Chondrocyte (in vitro differentiated cells): ENCODE results near the gene PSMB11. TPM values are rescaled to one million over a fixed set of nuclear protein-coding genes. Genes with fewer than 3 reads are reported as not detected.

Experiments
- DNase-seq: peaks from one replicate; pipeline ENCODE4 v3.0.0; 2021; ENCODE audit warnings: mixed read lengths, low spot score
- H3K27ac Mint-ChIP-seq: one replicate; pipeline ENCODE4 v1.8.0; 2021; ENCODE audit warnings: mild to moderate bottlenecking, moderate library complexity, mixed read lengths; ENCODE audit not compliant: unreplicated experiment
- H3K27me3 Mint-ChIP-seq: 2 replicates; pipeline ENCODE4 v1.8.0; 2021; ENCODE audit warnings: low read depth, mixed read lengths
- H3K36me3 Mint-ChIP-seq: 2 replicates; pipeline ENCODE4 v1.8.0; 2021; ENCODE audit warnings: low read depth, mixed read lengths
- H3K4me1 Mint-ChIP-seq: 2 replicates; pipeline ENCODE4 v1.8.0; 2021; ENCODE audit warnings: low read depth, mild to moderate bottlenecking, mixed read lengths
- H3K4me3 Mint-ChIP-seq: one replicate; pipeline ENCODE4 v1.8.0; 2021; ENCODE audit warnings: mild to moderate bottlenecking, moderate library complexity, mixed read lengths; ENCODE audit not compliant: unreplicated experiment
- H3K9me3 Mint-ChIP-seq: 2 replicates; pipeline ENCODE4 v1.8.0; 2021; ENCODE audit warnings: low read depth, mixed read lengths
- CTCF ChIP-seq: fragments of 200-600 bp; sonication (generic); IDR thresholded peaks from 2 replicates; pipeline ENCODE4 v1.5.0; 2021; ENCODE audit warnings: antibody characterized with exemption, mild to moderate bottlenecking, moderate library complexity
- total RNA-seq: library from RNA; stranded (reverse); gene quantifications from 3 replicates; pipeline ENCODE4 v1.2.1, GENCODE V29; 2021

PSMB11 gene
- total RNA-seq, 1 donor from 2014 or later: not detected

- Mint-ChIP-seq H3K4me3 (no peak overlapping the region), H3K27ac (no peak overlapping the region), H3K36me3 (peaks cover 24% of the 10 kb centered on the region), H3K27me3 (no peaks in the 10 kb centered on the region), H3K9me3 (no peaks in the 10 kb centered on the region), H3K4me1 (peaks cover 19% of the 10 kb centered on the region)
- no peak for DNase-seq
- no peak for TF ChIP-seq CTCF
Measured at GRCh38 chr14:23023795-23024152, 18.2 kb upstream of the PSMB11 start.

- DNase-seq: no peak
- Mint-ChIP-seq H3K4me3 (no peak overlapping the region), H3K9me3 (no peaks in the 10 kb centered on the region), H3K4me1 (peaks cover 25% of the 10 kb centered on the region), H3K27ac (no peak overlapping the region), H3K36me3 (peaks cover 28% of the 10 kb centered on the region), H3K27me3 (no peaks in the 10 kb centered on the region)
- TF ChIP-seq CTCF: no peak
Measured at GRCh38 chr14:23024612-23025075, 17.4 kb upstream of the PSMB11 start.

DNA sequence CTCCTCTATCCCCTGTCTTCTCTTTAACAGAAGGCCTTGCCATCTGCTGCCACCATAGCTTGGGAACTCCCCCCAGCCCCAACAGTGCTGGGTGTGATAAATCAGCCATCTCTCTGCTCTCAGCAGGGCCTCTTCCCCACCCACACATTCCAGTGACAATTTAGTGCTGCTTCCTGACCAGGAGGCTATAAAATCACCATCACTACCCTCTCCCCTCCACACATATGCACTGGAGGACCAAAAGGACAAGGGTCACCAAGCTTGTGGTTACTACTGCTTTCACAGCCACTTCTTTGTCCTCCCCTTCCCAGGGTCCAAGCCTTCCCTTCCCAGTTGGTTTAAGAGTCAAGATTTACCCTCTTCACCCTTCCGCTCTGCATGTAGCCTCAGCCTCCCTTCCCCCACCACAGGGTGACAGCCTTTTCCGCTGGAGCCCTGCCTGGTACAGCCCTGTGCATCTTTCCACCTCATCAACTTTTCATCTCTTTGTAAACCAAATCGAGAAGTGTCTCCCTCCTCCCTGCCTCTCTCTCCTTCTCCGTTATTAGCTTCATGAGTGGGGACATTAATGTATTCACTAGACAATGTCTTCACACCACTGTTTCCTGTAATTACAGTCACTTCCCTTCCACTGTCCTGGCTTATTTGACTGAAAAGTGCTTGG, 16.7 kb upstream of the PSMB11 start:
- TF ChIP-seq CTCF: no peak
- DNase-seq: no peak
- H3K9me3 Mint-ChIP-seq: no peaks in the 10 kb centered on the region
- peak overlapping the region; percentile 7 for H3K27ac Mint-ChIP-seq
- peaks cover 28% of the 10 kb centered on the region for H3K36me3 Mint-ChIP-seq
- peaks cover 25% of the 10 kb centered on the region for H3K4me1 Mint-ChIP-seq
- H3K27me3 Mint-ChIP-seq: no peaks in the 10 kb centered on the region
- H3K4me3 Mint-ChIP-seq: no peak overlapping the region

DNA sequence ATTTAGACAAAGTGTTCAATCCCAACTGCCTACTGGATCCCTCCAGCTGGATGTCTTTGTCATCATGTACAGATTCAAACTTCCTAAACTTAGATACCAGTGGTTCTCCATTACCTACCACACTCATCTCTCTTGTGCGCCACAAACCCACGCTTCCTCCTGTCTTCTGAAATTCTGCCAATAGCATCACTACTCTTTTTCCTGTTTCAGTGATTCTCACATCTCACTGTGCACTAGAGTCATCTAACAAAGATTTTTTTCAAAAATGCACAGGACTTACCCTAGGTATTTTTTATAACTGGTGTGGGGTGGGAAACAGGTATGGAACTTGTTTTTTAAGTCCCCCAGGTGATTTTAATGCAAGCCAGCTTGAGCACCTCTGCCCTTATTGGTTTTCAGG, 13.2 kb upstream of the PSMB11 start:
- no peak overlapping the region for H3K27ac Mint-ChIP-seq
- TF ChIP-seq CTCF: no peak
- no peaks in the 10 kb centered on the region for H3K27me3 Mint-ChIP-seq
- H3K4me1 Mint-ChIP-seq: peaks cover 39% of the 10 kb centered on the region
- peaks cover 40% of the 10 kb centered on the region for H3K36me3 Mint-ChIP-seq
- no peaks in the 10 kb centered on the region for H3K9me3 Mint-ChIP-seq
- DNase-seq: no peak
- no peak overlapping the region for H3K4me3 Mint-ChIP-seq

DNA sequence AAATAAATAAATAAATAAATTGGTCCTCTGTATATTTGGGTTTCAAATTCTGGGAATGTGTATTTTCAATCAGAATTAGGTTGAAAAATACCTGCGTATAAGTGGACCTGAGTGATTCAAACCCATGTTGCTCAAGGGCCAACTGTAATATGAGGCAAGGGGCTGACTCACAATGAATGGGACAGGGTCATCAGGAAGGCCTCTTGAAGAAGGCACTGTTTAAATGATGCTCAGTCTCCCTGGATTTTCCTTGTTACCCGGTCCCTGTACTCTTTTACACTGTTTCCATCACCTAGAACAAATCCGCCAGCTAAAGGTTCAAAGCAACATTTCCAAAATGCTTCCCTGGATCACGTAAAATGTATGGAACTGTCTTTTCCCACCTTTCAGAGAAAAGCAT, 11.1 kb upstream of the PSMB11 start:
- Mint-ChIP-seq H3K9me3 (no peaks in the 10 kb centered on the region), H3K4me3 (no peak overlapping the region), H3K27me3 (no peaks in the 10 kb centered on the region), H3K27ac (no peak overlapping the region), H3K36me3 (peaks cover 27% of the 10 kb centered on the region), H3K4me1 (peaks cover 41% of the 10 kb centered on the region)
- no peak for DNase-seq
- TF ChIP-seq CTCF: no peak
